GM18861 (cell line): ENCODE results near the gene RMND1.

Source experiments
- ATAC-seq: cut with Tn5 transposase; IDR thresholded peaks from one replicate; pipeline ENCODE4 v1.9.1; 2021; ENCODE audit not compliant: unreplicated experiment

The RMND1 gene

DNA sequence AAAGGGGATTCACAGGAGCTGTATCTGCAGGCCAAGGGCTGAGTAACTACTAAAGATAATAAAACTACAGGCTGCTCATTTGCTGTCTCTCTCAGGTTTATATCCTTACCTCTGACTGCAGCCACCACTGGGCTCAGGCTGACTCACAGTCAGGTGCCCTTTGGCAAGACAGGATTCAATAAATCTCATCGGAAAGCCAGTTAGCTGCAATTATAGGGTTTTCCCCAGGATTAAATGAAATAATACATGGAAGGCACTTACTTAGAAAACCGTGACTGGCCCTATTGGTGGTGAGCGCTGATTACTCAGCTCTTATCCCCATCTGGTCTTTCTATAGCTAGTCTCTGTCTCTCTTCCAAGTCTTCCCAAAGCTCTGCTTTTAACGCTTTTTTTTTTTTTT, 26.4 kb downstream of the RMND1 start:
- ATAC-seq = no peak

DNA sequence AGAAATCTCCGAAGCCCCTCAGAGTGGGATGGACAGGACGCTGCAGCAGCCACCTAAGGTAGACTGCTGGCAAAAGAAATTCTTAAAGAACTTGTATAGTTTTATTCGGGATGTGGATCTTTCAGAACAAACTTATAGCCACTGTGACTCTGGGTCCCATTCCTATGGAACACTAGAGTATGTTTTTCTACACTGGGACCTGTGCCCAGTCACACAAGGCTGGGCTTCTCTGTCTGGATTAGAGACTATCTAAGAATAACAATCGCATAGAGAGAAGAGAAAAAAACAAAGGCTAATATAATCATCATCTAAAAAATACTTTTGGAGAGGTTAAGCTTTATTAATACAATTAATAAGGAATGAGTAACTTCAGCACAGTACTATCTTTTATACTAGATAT, 28.9 kb downstream of the RMND1 start:
- ATAC-seq = no peak

DNA sequence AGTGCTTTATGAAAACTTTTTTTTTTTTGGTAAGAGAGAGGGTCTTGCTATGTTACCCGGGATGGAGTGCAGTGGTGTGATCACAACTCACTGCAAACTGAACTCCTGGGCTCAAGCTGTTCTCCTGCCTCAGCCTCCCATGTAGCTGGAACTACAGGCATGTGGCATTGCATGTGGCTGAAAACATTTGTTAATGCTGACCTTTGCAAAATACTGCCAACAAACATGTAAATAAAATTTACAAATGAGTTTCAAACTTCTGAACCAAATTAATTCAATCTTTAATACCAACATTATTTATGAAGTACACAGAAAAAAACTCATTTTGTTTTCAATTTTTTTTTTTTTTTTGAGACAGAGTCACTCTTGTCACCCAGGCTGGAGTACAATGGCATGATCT, 34.4 kb downstream of the RMND1 start:
- ATAC-seq = no peak

DNA sequence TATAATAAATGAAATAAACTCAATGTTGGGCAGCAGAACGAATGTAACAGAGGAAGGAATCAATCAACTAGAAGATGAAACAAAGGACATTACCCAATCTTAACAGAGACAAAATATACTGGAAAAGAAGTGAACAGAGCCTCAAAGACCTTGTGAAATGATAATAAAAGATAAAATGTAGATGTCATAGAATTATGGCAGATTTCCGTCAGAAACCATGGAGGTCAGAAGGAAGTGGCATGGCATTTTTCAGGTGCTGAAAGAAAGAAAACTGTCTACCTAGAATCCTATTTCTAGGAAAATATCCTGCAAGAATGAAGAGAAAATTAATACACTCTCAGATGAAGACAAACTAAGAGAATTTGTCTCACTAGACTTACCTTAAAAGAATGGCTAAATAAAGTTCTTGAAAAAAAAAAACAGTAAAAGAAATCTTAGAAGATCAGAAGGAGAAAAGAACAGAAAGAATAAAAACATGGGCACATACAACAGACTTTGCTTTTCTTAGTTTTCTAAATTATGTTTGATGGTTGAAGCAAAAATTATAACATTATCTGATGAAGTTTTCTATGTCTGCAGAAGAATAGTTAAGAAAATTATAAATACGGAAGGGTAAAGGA, 37.2 kb downstream of the RMND1 start:
- no peak for ATAC-seq

DNA sequence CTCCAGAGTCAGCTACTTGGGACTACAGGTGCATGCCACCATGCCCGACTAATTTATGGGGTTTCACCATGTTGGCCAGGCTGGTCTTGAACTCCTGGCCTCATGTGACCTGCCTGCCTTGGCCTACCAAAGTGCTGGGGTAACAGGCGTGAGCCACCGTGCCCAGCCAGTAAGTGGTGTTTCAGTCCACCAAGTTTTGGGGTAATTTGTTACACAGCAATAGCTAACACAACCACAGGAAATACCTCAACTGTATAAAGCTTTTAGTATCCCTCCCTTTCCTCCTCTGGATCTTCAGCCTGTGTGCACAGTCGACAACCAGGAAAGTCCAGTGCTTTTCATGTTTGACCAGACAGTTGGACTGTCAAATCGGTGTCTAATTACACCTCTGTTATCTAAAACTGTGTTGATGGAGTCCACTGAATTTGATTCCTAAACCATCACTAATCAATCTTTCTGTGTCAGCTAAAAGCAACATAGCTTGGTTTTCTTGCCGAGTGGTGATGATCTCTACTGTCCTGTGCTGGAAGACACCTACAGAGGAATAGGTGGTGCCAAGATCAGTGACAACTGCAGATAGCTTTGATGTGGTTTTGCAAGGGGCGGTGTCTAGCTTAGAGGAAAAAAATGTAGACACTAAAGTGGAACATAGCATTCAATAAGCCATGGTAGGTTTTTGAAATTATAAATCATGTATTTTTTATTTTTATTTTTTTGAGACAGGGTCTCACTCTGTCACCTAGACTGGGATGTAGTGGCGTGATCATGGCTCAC, 38.4 kb downstream of the RMND1 start:
- ATAC-seq = no peak

DNA sequence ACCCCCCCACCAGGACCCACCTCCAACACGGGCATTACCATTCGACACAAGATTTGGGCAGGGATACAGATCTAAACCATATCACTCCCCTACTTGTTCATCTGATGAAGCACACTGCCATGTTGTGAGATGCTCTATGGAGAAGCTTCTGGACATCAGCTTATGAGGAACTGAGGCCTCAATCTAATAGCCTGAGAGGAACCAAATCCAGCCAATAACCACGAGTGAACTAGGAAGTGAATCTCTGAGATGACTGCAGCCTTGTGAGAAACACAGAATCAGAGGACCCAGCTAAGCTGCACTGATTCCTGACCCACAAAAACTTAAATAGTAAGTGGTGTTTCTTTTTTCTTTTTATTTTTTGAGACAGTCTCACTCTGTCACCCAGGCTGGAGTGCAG, 39.0 kb downstream of the RMND1 start:
- ATAC-seq = no peak

DNA sequence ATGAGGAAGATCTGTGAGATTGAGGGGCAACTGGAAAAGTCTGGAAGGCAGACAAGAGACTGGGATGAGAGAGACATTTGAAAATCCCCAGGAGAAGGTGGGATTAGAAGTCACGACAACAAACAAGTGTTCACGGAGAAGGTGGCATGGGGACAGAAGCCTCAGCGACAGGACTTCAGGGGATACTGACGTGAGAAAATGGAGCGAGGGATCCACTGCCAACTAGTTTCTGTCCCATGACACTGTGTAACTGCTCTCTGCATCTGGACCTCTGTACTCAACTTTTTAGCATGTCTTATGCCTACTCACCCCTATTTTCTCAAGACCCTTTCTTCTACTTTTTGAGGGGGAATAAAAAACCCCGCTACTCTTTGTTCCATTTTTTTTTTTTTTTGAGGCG, 42.2 kb downstream of the RMND1 start:
- no peak for ATAC-seq

DNA sequence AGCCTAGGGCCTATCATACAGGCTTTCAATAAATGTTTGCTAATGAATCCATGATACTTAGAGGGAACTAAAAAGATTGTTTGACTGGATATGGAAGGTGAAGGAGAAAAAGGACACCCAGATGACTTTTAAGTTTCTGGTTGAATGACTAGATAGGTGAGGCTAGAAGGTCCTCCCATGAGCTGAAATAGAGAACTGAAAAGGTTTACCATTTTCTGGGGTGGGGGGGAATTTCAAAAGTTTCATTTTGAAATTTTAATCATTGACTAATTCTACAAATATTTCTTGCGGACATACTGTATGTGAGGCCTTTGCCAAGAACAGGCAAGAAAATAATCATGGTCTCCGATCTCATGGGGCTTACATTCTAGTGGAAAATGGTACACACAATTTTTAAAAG, 42.7 kb downstream of the RMND1 start:
- peak; percentile 75 for ATAC-seq

DNA sequence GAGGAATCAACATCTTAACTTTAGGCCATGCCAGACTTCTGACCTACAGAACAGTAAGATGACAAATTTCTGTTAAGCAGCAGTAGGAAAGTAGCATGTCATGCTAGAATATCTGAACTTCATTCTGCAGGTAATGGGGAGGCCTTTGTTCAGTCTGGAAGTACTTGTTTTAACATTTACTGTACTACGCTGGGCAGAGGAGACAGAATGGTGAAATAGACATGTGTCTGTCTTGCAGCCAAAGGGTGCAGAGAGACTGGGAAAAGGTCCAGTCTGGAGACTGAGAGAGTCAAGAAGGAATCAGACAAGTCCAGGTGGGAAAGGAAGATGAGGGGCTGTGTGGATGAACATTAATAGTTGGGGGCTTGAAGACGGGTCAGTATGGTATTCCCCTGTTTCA, 43.1 kb downstream of the RMND1 start:
- ATAC-seq = no peak

DNA sequence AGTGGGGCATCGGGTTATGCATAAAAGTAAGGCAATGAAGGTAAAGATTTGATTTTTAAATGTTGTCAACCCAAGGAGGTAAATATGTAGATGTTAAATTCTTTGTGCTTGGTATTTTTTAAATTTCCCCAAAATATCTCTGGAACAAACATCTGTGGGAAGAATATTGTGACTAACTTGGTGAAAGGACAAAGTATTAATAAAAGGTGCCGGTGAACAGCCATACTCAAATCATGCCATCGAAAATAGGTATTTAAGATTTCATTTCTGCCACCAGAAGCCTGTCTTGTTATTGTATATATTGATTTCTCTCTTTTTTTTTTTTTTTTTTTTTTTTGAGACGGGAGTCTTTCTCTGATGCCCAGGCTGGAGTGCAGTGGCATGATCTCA, 48.0 kb downstream of the RMND1 start:
- ATAC-seq = no peak

DNA sequence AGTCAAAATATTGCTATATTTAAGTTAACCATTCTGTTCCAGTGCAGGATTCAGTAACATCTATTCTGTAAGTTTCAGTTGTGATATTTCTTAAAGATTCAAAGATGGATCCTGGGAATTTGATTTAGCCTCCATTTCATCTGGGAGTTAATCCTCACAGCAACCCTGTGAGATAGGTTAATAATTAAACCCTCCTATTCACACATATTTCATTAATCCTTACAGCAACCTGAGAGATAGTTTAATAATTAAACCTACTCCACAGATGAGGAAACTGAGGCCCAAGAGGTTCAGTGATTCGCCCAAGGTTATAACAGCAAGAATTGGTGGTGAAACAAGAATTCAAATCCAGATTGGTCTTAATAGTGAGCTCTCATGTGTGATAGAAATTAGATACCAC, 49.7 kb downstream of the RMND1 start:
- ATAC-seq = no peak

DNA sequence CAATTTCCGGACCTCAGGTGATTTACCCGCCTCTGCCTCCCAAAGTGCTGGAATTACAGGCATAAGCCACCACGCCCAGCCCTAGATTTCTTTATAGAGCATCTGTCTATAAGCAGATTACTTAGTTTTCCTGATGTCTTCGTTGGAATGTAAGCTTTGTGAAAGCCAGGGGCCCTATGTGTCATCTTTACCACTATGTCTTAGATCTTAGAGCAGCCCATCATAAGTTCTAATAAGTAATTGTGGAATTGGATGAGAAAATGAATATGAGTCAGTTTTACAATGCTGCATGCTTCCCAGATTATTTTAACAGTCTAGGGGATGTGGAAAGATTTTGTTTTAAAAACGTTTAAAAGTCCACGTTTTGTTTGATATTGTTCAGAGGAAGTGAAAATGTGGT, 51.5 kb downstream of the RMND1 start:
- ATAC-seq = no peak

DNA sequence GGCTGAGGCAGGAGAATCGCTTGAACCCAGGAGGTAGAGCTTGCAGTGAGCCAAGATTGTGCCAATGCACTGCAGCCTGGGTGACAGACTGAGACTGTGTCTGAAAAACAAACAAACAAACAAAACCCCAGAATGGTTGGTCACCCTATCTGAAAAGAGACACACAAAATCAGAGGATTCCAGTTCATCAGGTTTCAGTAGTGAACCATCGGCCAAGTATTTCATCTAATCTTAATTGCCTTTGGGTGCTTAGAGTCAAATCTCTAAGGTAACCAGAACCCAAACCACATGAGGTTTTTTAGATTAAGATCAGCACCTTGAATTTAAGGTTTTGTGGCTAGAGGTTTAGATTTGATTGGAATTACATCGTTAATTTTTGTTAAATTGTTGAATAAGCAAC, 52.2 kb downstream of the RMND1 start:
- no peak for ATAC-seq

DNA sequence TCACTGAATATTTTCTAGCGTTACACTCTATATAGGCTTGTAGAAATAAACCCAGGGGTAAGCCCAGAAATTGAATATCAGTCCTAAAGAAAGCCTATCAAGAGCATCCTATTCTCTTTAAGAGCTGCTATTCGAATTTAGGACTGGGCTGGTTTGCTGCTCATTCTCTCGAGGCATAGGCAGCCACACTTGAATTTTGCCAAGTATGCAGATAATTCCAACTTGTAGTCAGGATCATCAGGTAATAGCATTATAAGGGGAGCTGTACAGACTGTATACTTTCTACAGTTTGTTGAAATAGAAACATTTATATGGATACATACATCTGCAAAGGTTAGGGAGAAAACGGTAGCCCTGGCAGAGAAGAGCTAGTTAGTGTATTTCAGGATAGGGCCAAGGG, 58.5 kb downstream of the RMND1 start:
- no peak for ATAC-seq

DNA sequence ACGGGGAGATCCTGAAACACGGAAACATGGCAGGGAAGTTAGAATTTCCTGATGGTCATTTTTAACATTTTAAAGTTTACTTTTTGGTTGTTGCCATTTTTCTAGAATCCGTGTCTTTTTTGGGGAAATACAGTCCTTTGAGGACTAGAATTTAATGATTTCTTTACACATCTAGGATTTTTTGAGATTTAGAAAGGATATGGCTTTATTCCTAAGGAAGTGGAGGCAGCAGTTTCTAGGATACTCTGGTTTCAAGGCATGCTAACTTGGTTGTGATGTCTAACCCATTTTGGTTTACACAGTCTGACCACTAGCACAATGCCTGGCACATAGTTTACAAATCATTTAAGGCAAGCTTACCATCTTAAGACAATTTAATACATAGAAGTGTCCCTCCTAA, 59.5 kb downstream of the RMND1 start:
- ATAC-seq = no peak

DNA sequence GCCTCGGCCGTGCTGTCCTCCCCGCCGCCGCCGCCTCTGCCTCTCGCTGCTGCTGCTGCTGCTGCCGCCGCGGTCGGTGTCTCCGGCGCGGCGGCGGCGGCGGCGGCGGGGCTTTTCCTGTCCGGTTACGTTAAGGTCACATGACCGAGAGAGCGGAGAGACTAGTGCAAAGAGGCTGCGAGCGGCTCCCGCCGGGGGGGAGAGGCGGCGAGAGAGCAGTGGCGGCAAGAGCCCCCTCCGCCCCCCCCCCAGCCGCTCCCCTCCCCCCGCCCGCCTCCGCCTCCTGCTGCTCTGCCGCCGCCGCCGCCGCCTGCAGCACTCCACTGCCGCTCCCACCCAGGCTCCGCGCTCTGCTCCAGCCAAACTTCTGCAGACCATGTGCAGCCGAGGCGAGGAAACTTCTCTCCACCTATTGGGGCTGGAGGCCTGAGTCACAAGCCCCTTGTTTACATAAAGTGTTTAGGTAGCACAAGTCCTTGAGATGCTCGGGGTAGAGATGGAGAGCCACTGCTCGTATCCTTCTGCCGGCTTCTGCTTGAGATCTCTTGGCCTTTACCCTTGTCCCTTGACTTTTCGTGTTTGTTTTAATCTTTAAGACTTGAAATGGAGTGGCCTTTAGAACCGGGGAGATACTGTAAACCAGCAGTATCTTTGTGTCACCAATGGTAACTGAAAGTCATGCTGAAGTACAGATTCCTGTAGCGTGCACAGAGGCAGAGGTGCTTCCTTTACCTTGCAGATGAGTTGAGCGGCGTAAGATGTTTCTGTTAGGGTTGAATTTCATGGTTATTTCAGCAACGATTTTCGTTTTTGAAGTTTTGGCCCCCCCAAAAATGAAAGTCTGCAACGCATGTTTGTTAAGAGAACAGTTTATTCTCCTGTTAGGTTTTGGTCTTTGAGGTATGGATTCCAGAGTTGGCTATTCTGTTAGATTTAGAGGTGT, 60.2 kb downstream of the RMND1 start, which contains the start of gene ZBTB2:
ZBTB2 (minus strand) TSS at position 89 of the 943 bp plus-strand sequence. CDS start 17,922 bp downstream, outside the sequence.
- ATAC-seq = peak; percentile 20

DNA sequence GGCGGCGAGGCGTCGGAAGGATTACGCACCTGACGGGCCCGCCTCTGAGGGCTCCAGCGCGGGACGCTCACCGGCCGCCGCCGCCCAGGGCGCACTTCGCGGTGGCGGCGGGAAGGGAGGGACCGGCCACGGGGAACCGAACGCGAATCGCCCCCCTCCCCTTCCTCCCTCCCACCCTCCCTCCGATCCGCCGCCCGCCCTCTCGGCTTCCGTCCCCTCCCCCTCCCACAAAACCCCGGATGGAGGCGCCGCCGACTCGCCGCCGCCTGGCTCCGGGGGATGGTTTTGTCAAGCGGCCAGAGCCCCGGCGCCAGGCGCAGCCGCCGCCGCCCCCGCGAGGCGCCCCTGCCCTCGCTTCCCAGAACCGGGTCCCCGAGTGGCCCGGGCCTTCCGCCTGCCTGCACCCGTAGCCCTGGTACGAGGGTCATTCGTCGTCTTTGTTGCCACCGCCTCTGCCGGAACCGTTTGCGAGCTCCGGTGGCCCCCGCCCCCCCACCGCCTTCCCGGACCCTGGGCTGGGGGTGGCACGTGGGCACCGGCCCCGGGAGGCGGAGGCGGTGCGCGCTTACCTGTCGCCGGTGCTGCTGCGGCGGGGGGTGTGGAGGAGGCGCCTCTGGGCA, 61.0 kb downstream of the RMND1 start:
- ATAC-seq = no peak

DNA sequence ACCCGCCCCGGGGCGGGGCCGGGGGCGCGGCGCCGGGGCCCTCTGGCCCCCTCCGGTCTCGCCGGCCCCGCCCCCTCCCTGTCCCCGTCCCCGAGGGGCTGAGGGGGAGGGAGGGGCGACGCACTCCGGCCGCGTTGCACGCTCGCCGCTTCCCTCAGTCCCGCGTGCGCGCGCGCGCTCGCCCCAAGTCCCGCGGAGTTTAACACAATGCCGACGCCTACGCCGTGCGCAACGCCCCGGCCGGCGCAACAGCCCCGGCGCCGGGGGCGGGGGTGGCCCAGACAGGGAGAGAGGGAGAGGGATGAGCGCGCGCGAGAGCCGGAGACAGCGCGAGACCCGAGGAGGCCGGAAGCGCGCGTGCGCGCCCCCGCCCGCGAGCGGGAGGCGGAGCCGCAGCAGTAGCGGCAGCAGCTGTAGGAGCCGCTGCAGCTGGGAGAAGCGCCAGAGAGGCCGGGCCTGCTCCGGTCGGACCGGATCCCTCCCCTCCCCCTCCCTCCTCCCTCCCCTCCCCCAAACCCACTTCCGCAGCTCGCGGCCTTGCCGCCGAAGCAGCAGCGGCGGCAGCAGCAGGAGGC, 61.6 kb downstream of the RMND1 start:
- ATAC-seq = peak; percentile 78

DNA sequence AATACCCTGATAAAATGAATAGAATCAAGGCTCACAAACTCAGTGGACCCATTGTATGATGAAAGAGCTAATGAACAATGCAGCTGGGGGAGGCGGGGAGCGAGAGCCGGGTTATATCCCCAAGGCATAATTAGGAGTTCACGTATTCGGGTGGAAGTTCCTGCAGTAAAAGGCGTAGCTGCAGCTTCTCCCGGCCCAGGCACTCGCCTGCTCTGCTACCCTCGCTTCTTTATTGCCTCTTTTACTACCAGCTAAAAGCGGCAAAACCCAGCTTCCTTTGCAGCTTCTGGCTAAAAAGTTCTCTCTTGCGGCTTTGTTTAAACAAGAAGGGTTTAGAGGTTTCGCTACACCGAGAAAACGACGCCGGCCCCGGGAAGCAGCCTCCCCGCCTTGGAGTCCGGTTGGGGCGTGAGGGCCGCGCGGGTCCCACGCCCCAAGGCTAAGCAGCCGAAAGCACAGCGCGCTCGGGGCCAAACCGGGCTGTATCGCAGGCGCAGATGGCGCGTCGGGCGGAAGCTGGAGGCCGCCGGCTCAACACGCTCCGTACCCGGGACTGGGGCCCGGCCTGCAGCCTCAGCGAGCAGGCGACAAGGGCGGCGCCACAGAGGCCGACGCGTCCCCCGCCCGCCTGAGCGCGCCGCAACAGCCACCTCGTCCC, 62.2 kb downstream of the RMND1 start:
- ATAC-seq = peak; percentile 51

DNA sequence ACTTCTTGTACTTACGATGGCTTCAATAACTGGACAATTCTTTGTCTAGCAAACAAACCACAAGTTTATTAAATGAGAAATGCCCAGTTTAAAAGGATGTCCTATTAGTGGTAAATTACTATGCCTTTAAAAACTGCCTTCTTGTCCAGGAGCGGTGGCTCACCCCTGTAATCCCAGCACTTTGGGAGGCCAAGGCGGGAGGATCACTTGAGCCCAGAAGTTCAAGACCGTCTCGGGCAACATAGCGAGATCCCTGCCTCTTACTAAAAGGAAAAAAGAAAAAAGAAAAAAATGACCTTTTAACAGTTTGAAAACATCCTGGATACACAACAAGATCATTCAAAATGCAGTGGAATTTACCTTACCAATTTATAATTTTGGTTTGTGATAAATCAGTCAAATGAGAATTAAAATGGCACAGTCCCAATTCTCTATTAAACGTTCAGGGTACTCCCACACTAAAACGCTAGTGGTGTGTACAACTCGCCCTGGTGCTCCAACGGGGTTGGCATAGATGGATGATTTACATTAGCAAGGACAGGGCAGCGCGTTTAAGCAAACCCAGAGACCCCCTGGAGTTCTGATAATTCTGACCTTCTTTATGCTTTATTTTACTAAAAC, 62.8 kb downstream of the RMND1 start:
- no peak for ATAC-seq
